Stimulated activated effector memory CD8-positive, alpha-beta T cell treated with anti-CD3 and anti-CD28 coated beads, Interleukin-12 subunit alpha, Interleukin-12 subunit beta, amount 100 ng/mL, for 72 hours (primary cell): Measurements from ENCODE around the gene SMYD2.
A peak's percentile ranks its signal among the peaks of the same experiment; 100 is the strongest.

Experiments
- ATAC-seq: fragments of 150-1000 bp; cut with Tn5 transposase; 2 replicates; pipeline ENCODE4 v1.10.0; 2021
- DNase-seq, 2 donors: peaks; one replicate each; pipeline ENCODE4 v3.0.0; 2021 to 2022; ENCODE audit warnings: low spot score in 2 of 2
- H3K27ac Mint-ChIP-seq: one replicate; pipeline ENCODE4 v1.8.0; 2022; ENCODE audit warnings: mild to moderate bottlenecking, mixed read lengths
- H3K36me3 Mint-ChIP-seq: one replicate; pipeline ENCODE4 v1.8.0; 2022; ENCODE audit warnings: mild to moderate bottlenecking, mixed read lengths
- H3K4me1 Mint-ChIP-seq: one replicate; pipeline ENCODE4 v1.8.0; 2022; ENCODE audit warnings: mixed read lengths
- H3K4me3 Mint-ChIP-seq: one replicate; pipeline ENCODE4 v1.8.0; 2022; ENCODE audit warnings: mild to moderate bottlenecking, mixed read lengths
- H3K9me3 Mint-ChIP-seq: one replicate; pipeline ENCODE4 v1.8.0; 2022; ENCODE audit warnings: mixed read lengths

SMYD2 gene

GRCh38 chr1:214372092-214372491 is 91.1 kb downstream of the SMYD2 start:
- no peaks in the 10 kb centered on the region for H3K4me1 Mint-ChIP-seq
- H3K4me3 Mint-ChIP-seq: no peak overlapping the region
- DNase-seq (no peak), ATAC-seq (no peak)
- no peaks in the 10 kb centered on the region for H3K9me3 Mint-ChIP-seq
- H3K27ac Mint-ChIP-seq: no peak overlapping the region
- H3K36me3 Mint-ChIP-seq: no peaks in the 10 kb centered on the region

GRCh38 chr1:214377485-214377884 is 96.5 kb downstream of the SMYD2 start:
- H3K4me1 Mint-ChIP-seq: no peaks in the 10 kb centered on the region
- no peaks in the 10 kb centered on the region for H3K36me3 Mint-ChIP-seq
- no peak overlapping the region for H3K27ac Mint-ChIP-seq
- DNase-seq (no peak), ATAC-seq (no peak)
- no peak overlapping the region for H3K4me3 Mint-ChIP-seq
- H3K9me3 Mint-ChIP-seq: no peaks in the 10 kb centered on the region

GRCh38 chr1:214377886-214378285 is 96.9 kb downstream of the SMYD2 start:
- Mint-ChIP-seq H3K4me3 (no peak overlapping the region), H3K36me3 (no peaks in the 10 kb centered on the region), H3K4me1 (no peaks in the 10 kb centered on the region), H3K27ac (no peak overlapping the region), H3K9me3 (no peaks in the 10 kb centered on the region)
- no peak for ATAC-seq
- no peak for DNase-seq

- Mint-ChIP-seq H3K27ac (no peak overlapping the region), H3K4me1 (no peaks in the 10 kb centered on the region), H3K9me3 (no peaks in the 10 kb centered on the region), H3K4me3 (no peak overlapping the region), H3K36me3 (no peaks in the 10 kb centered on the region)
- ATAC-seq (no peak), DNase-seq (no peak)
These were observed 97.5 kb downstream of the SMYD2 start for GRCh38 chr1:214378492-214378891.

- Mint-ChIP-seq H3K4me1 (no peaks in the 10 kb centered on the region), H3K4me3 (no peak overlapping the region), H3K27ac (no peak overlapping the region), H3K9me3 (no peaks in the 10 kb centered on the region), H3K36me3 (no peaks in the 10 kb centered on the region)
- no peak for ATAC-seq
- no peak for DNase-seq
These were observed 98.4 kb downstream of the SMYD2 start for GRCh38 chr1:214379236-214379970.

GRCh38 chr1:214380396-214380795 is 99.4 kb downstream of the SMYD2 start:
- DNase-seq: no peak
- no peaks in the 10 kb centered on the region for H3K4me1 Mint-ChIP-seq
- no peak overlapping the region for H3K4me3 Mint-ChIP-seq
- no peak overlapping the region for H3K27ac Mint-ChIP-seq
- ATAC-seq: no peak
- no peaks in the 10 kb centered on the region for H3K9me3 Mint-ChIP-seq
- H3K36me3 Mint-ChIP-seq: no peaks in the 10 kb centered on the region

- no peaks in the 10 kb centered on the region for H3K9me3 Mint-ChIP-seq
- DNase-seq: no peak
- H3K36me3 Mint-ChIP-seq: no peaks in the 10 kb centered on the region
- H3K4me1 Mint-ChIP-seq: no peaks in the 10 kb centered on the region
- no peak overlapping the region for H3K27ac Mint-ChIP-seq
- ATAC-seq: no peak
- H3K4me3 Mint-ChIP-seq: no peak overlapping the region
These were observed 100.2 kb downstream of the SMYD2 start for GRCh38 chr1:214380986-214381695.

GRCh38 chr1:214383381-214384372 is 102.7 kb downstream of the SMYD2 start:
- no peak overlapping the region for H3K4me3 Mint-ChIP-seq
- no peak overlapping the region for H3K27ac Mint-ChIP-seq
- H3K9me3 Mint-ChIP-seq: no peaks in the 10 kb centered on the region
- H3K36me3 Mint-ChIP-seq: no peaks in the 10 kb centered on the region
- ATAC-seq (no peak), DNase-seq (no peak)
- no peaks in the 10 kb centered on the region for H3K4me1 Mint-ChIP-seq

- H3K36me3 Mint-ChIP-seq: no peaks in the 10 kb centered on the region
- no peak for ATAC-seq
These were observed 103.6 kb downstream of the SMYD2 start for GRCh38 chr1:214384373-214385079.

GRCh38 chr1:214385428-214385827 is 104.5 kb downstream of the SMYD2 start:
- Mint-ChIP-seq H3K4me3 (no peak overlapping the region), H3K27ac (no peak overlapping the region), H3K9me3 (no peaks in the 10 kb centered on the region), H3K4me1 (no peaks in the 10 kb centered on the region), H3K36me3 (no peaks in the 10 kb centered on the region)
- ATAC-seq (no peak), DNase-seq (no peak)

More at GRCh38 chr1:214384373-214385079, 103.6 kb downstream of the SMYD2 start:
- no peaks in the 10 kb centered on the region for H3K4me1 Mint-ChIP-seq
- H3K9me3 Mint-ChIP-seq: no peaks in the 10 kb centered on the region
- H3K27ac Mint-ChIP-seq: no peak overlapping the region
- H3K4me3 Mint-ChIP-seq: no peak overlapping the region
- DNase-seq: no peak

GRCh38 chr1:214386333-214386732 is 105.4 kb downstream of the SMYD2 start:
- Mint-ChIP-seq H3K36me3 (no peaks in the 10 kb centered on the region), H3K27ac (no peak overlapping the region), H3K4me3 (no peak overlapping the region)

More at GRCh38 chr1:214386333-214386732, 105.4 kb downstream of the SMYD2 start:
- DNase-seq: no peak
- peak; percentile 23 for ATAC-seq
- Mint-ChIP-seq H3K9me3 (no peaks in the 10 kb centered on the region), H3K4me1 (no peaks in the 10 kb centered on the region)
